HCT116 (cell line): Measurements from ENCODE around the gene H3-3A. TPM values are rescaled to one million over a fixed set of nuclear protein-coding genes. Genes with fewer than 3 reads are reported as not detected.

Experiments used
- ATAC-seq: fragments of 200-7000 bp; cut with Tn5 transposase; 2 replicates; pipeline ENCODE4 v1.9.1; 2020; ENCODE audit warnings: mild to moderate bottlenecking, moderate library complexity
- BruUV-seq: library from RNA; stranded (reverse); fragments of 400-500 nt; replicated peaks from 2 replicates; lab custom pipeline; 2021; lab: Mats Ljungman, UMichigan
- CTCF ChIA-PET: fragments of 300-600 bp; sonication (Branson Sonifier 250); formaldehyde crosslinking; loops from one replicate; lab custom pipeline; 2021; ENCODE audit warnings: antibody characterized with exemption; lab: Charles Lee
- POLR2A ChIA-PET: fragments of 300-600, 350-600 bp; sonication (Branson Sonifier 250); formaldehyde crosslinking; loops from one replicate; lab custom pipeline; 2021; ENCODE audit warnings: antibody characterized with exemption; lab: Charles Lee
- RAD21 ChIA-PET, 2 experiments: fragments of 300-600 bp; sonication (Branson Sonifier 250); formaldehyde crosslinking; loops; one replicate each; lab custom pipeline; 2023; ENCODE audit warnings: low total read pairs in 2 of 2; ENCODE audit not compliant: uncharacterized antibody in 2 of 2, unreplicated experiment in 2 of 2, low non-redundant PET in 1 of 2; lab: Charles Lee
- DNase-seq: peaks from one replicate; pipeline ENCODE4 v3.0.0-alpha.2; 2010; ENCODE audit warnings: low read depth, low spot score
- H2AFZ ChIP-seq: fragments of 200-600 bp; shearing (Covaris generic), sonication (generic); 2 replicates; pipeline ENCODE4 v1.6.1; 2017; ENCODE audit warnings: low read depth, mixed run types, mixed read lengths, antibody characterized with exemption, low read length; ENCODE audit not compliant: poor library complexity, severe bottlenecking
- H3K27ac ChIP-seq: 2 replicates; pipeline ENCODE4 v1.5.1; 2012; ENCODE audit warnings: low read depth, low read length
- H3K27me3 ChIP-seq: fragments of 200-600 bp; sonication (generic); 2 replicates; pipeline ENCODE4 v1.6.1; 2016; ENCODE audit warnings: mixed run types, low read length, mixed read lengths; ENCODE audit not compliant: insufficient read depth
- H3K36me3 ChIP-seq, 2 experiments: fragments of 200-500 bp in 1 of 2; fragments of 200-600 bp in 1 of 2; sonication (Bioruptor generic) in 1 of 2; sonication (generic) in 1 of 2; 2 replicates each; pipeline versions ENCODE4 v1.5.1 to v1.6.1; 2014 to 2016; ENCODE audit warnings: low read length in 2 of 2, inconsistent platforms in 1 of 2, mixed read lengths in 1 of 2, mixed run types in 1 of 2; ENCODE audit not compliant: insufficient read depth in 2 of 2, control insufficient read depth in 1 of 2
- H3K4me1 ChIP-seq, 2 experiments: fragments of 200-600 bp in 1 of 2; sonication (generic) in 1 of 2; 2 replicates each; pipeline versions ENCODE4 v1.5.1 to v1.6.1; 2012 to 2017; ENCODE audit warnings: low read length in 2 of 2, inconsistent platforms in 1 of 2, mild to moderate bottlenecking in 1 of 2, mixed read lengths in 1 of 2, mixed run types in 1 of 2, moderate library complexity in 1 of 2; ENCODE audit not compliant: insufficient read depth in 2 of 2, control insufficient read depth in 1 of 2
- H3K4me2 ChIP-seq: fragments of 200-600 bp; sonication (generic); 2 replicates; pipeline ENCODE4 v1.6.1; 2017; ENCODE audit warnings: mixed run types, low read length, mixed read lengths
- H3K4me3 ChIP-seq, 2 experiments: fragments of 200-600 bp in 1 of 2; sonication (generic) in 1 of 2; replicated peaks in 1 of 2; 2 replicates each; pipeline ENCODE4 v1.5.1; 2011 to 2016; ENCODE audit warnings: low read length in 2 of 2, control low read depth in 1 of 2, low read depth in 1 of 2, mild to moderate bottlenecking in 1 of 2, mixed read lengths in 1 of 2, mixed run types in 1 of 2
- H3K79me2 ChIP-seq: fragments of 200-600 bp; sonication (generic); 2 replicates; pipeline ENCODE4 v1.6.1; 2017; ENCODE audit warnings: mild to moderate bottlenecking, mixed run types, low read length, moderate library complexity, mixed read lengths; ENCODE audit not compliant: insufficient read depth
- H3K9ac ChIP-seq: fragments of 200-600 bp; sonication (generic); 2 replicates; pipeline ENCODE4 v1.6.1; 2016; ENCODE audit warnings: low read length, mixed read lengths
- H3K9me2 ChIP-seq: fragments of 200-600 bp; sonication (generic), shearing (Covaris generic); 2 replicates; pipeline ENCODE4 v1.6.1; 2017; ENCODE audit warnings: mixed run types, mild to moderate bottlenecking, moderate library complexity; ENCODE audit not compliant: insufficient read depth
- H3K9me3 ChIP-seq, 2 experiments: fragments of 200-500 bp in 1 of 2; fragments of 200-600 bp in 1 of 2; sonication (Bioruptor generic) in 1 of 2; sonication (generic) in 1 of 2; 2 replicates each; pipeline ENCODE4 v1.6.1; 2014 to 2017; ENCODE audit warnings: low read length in 2 of 2, mixed read lengths in 2 of 2, inconsistent platforms in 1 of 2, low read depth in 1 of 2, mild to moderate bottlenecking in 1 of 2, mixed run types in 1 of 2, moderate library complexity in 1 of 2; ENCODE audit not compliant: control insufficient read depth in 1 of 2, insufficient read depth in 1 of 2
- H4K20me1 ChIP-seq: fragments of 200-600 bp; sonication (generic), shearing (Covaris generic); 2 replicates; pipeline ENCODE4 v1.6.1; 2017; ENCODE audit warnings: mixed run types, mild to moderate bottlenecking, moderate library complexity; ENCODE audit not compliant: insufficient read depth
- CBX3 ChIP-seq: IDR thresholded peaks from 2 replicates; pipeline ENCODE4 v1.6.1; 2012; ENCODE audit warnings: low read depth
- CEBPB ChIP-seq: IDR thresholded peaks from 2 replicates; pipeline ENCODE4 v1.6.1; 2012; ENCODE audit warnings: low read depth
- ELF1 ChIP-seq: IDR thresholded peaks from 2 replicates; pipeline ENCODE4 v1.6.1; 2012; ENCODE audit warnings: low read depth, borderline replicate concordance
- FOSL1 ChIP-seq: IDR thresholded peaks from 2 replicates; pipeline ENCODE4 v1.6.1; 2012; ENCODE audit warnings: low read depth
- JUND ChIP-seq: IDR thresholded peaks from 2 replicates; pipeline ENCODE4 v1.6.1; 2012
- MAX ChIP-seq: IDR thresholded peaks from 2 replicates; pipeline ENCODE4 v1.6.1; 2012
- POLR2A ChIP-seq: IDR thresholded peaks from 2 replicates; pipeline ENCODE4 v1.7.0; 2011; ENCODE audit warnings: borderline replicate concordance; ENCODE audit not compliant: insufficient read depth, insufficient read length; ENCODE audit errors: extremely low read depth
- POLR2AphosphoS5 ChIP-seq: IDR thresholded peaks from 2 replicates; pipeline ENCODE4 v1.6.1; 2011; ENCODE audit warnings: mild to moderate bottlenecking, low read depth, low read length, moderate library complexity
- RAD21 ChIP-seq: IDR thresholded peaks from 2 replicates; pipeline ENCODE4 v1.6.1; 2012; ENCODE audit warnings: low read depth, mild to moderate bottlenecking
- SP1 ChIP-seq: IDR thresholded peaks from 2 replicates; pipeline ENCODE4 v1.6.1; 2012; ENCODE audit warnings: low read depth
- TCF7L2 ChIP-seq: IDR thresholded peaks from 2 replicates; pipeline ENCODE4 v1.7.0; 2011; ENCODE audit warnings: borderline replicate concordance, inconsistent platforms; ENCODE audit not compliant: insufficient read depth, insufficient read length; ENCODE audit errors: extremely low read depth
- YY1 ChIP-seq: IDR thresholded peaks from 2 replicates; pipeline ENCODE4 v1.6.1; 2011; ENCODE audit warnings: low read length, low read depth, moderate library complexity, mild to moderate bottlenecking; ENCODE audit not compliant: insufficient replicate concordance; ENCODE audit errors: extremely low read depth
- ZBTB33 ChIP-seq: IDR thresholded peaks from 2 replicates; pipeline ENCODE4 v1.6.1; 2011; ENCODE audit warnings: mild to moderate bottlenecking, low read length, moderate library complexity; ENCODE audit not compliant: insufficient replicate concordance; ENCODE audit errors: extremely low read depth
- ZFX ChIP-seq: fragments of 450-650 bp; IDR thresholded peaks from 2 replicates; pipeline ENCODE4 v1.6.1; 2017
- ZNF274 ChIP-seq: fragments of 200-500 bp; sonication (Bioruptor generic); IDR thresholded peaks from 2 replicates; pipeline ENCODE4 v1.6.1; 2014; ENCODE audit warnings: mild to moderate bottlenecking, low read depth, low read length, inconsistent platforms
- intact Hi-C: fragments of 100-400 bp; cut with micrococcal nuclease; formaldehyde crosslinking; loops from 2 replicates; pipeline ENCODE4 v1.10.0; 2022
- total RNA-seq: library from RNA; stranded (reverse); gene quantifications from one replicate; pipeline ENCODE4 v1.2.1, GENCODE V29; 2021; ENCODE audit not compliant: unreplicated experiment
- TF ChIP-seq, protein P1 (sequence below), 3 experiments: fragments of 200-600 bp in 1 of 3; sonication (generic) in 1 of 3; IDR thresholded peaks in 2 of 3; conservative IDR thresholded peaks in 1 of 3; 2 replicates each; pipeline ENCODE4 v1.5.1; 2012 to 2017; ENCODE audit warnings: low read depth in 2 of 3, low read length in 2 of 3, antibody characterized with exemption in 1 of 3, borderline replicate concordance in 1 of 3, control low read depth in 1 of 3, mild to moderate bottlenecking in 1 of 3, mixed read lengths in 1 of 3, mixed run types in 1 of 3, moderate library complexity in 1 of 3; ENCODE audit not compliant: insufficient read depth in 1 of 3
- TF ChIP-seq, protein P2 (sequence below): IDR thresholded peaks from 2 replicates; pipeline ENCODE4 v1.6.1; 2012; ENCODE audit warnings: low read depth

H3-3A gene
- total RNA-seq, 1 experiment from 2014 or later, result 386 TPM

DNA sequence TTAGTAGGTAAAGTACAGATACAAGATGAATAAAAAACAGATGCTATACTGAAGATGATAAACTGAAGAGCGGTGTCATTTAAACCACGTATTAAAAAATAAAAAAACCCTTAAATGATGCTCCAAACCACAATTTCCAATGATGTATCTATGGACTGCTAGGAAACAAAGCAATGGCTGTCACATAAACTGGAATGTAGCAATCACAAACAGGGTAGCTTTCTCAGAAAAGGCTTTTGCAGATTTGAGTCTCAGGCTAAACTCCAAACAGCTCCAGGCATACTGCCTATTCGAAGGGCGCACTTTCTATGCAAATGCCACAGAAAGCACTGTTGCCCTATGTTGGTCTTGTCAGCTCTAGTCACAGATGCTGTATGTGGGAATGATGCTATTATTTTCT, 12.4 kb upstream of the H3-3A start:
- BruUV-seq, result no TSS peak
- no peak overlapping the region for H3K4me3 ChIP-seq
- H3K79me2 ChIP-seq, result no peaks in the 10 kb centered on the region
- no peak overlapping the region for H3K9ac ChIP-seq
- H3K9me2 ChIP-seq, result no peaks in the 10 kb centered on the region
- DNase-seq (no peak), ATAC-seq (no peak)
- RAD21 ChIA-PET, result no interaction called here
- no peak overlapping the region for H3K27ac ChIP-seq
- peaks cover 0 to 12% of the 10 kb centered on the region in 2 experiments; a peak in 2 of 4 replicates for H3K4me1 ChIP-seq
- no peaks in the 10 kb centered on the region for H3K9me3 ChIP-seq
- no peak overlapping the region for H3K4me2 ChIP-seq
- CTCF ChIA-PET, result no interaction called here
- intact Hi-C loops, result no loop called here
- H3K36me3 ChIP-seq, result no peaks in the 10 kb centered on the region
- TF ChIP-seq CBX3 (no peak), POLR2AphosphoS5 (no peak), FOSL1 (no peak), ZFX (no peak), RAD21 (no peak), JUND (no peak), SP1 (no peak), CEBPB (no peak), MAX (no peak), POLR2A (no peak), ELF1 (no peak), YY1 (no peak), TCF7L2 (no peak), ZNF274 (no peak), ZBTB33 (no peak)
- TF ChIP-seq, protein P1, sequence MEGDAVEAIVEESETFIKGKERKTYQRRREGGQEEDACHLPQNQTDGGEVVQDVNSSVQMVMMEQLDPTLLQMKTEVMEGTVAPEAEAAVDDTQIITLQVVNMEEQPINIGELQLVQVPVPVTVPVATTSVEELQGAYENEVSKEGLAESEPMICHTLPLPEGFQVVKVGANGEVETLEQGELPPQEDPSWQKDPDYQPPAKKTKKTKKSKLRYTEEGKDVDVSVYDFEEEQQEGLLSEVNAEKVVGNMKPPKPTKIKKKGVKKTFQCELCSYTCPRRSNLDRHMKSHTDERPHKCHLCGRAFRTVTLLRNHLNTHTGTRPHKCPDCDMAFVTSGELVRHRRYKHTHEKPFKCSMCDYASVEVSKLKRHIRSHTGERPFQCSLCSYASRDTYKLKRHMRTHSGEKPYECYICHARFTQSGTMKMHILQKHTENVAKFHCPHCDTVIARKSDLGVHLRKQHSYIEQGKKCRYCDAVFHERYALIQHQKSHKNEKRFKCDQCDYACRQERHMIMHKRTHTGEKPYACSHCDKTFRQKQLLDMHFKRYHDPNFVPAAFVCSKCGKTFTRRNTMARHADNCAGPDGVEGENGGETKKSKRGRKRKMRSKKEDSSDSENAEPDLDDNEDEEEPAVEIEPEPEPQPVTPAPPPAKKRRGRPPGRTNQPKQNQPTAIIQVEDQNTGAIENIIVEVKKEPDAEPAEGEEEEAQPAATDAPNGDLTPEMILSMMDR (IDR thresholded peaks at IDR 0.05 in 2 of 3, conservative IDR thresholded peaks at IDR 0.05 in 1 of 3; ENCODE audit: borderline replicate concordance in 1 of 3, insufficient read depth in 1 of 3, low read depth in 2 of 3, low read length in 2 of 3), result no peak
- TF ChIP-seq, protein P2, sequence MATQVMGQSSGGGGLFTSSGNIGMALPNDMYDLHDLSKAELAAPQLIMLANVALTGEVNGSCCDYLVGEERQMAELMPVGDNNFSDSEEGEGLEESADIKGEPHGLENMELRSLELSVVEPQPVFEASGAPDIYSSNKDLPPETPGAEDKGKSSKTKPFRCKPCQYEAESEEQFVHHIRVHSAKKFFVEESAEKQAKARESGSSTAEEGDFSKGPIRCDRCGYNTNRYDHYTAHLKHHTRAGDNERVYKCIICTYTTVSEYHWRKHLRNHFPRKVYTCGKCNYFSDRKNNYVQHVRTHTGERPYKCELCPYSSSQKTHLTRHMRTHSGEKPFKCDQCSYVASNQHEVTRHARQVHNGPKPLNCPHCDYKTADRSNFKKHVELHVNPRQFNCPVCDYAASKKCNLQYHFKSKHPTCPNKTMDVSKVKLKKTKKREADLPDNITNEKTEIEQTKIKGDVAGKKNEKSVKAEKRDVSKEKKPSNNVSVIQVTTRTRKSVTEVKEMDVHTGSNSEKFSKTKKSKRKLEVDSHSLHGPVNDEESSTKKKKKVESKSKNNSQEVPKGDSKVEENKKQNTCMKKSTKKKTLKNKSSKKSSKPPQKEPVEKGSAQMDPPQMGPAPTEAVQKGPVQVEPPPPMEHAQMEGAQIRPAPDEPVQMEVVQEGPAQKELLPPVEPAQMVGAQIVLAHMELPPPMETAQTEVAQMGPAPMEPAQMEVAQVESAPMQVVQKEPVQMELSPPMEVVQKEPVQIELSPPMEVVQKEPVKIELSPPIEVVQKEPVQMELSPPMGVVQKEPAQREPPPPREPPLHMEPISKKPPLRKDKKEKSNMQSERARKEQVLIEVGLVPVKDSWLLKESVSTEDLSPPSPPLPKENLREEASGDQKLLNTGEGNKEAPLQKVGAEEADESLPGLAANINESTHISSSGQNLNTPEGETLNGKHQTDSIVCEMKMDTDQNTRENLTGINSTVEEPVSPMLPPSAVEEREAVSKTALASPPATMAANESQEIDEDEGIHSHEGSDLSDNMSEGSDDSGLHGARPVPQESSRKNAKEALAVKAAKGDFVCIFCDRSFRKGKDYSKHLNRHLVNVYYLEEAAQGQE, result no peak
- no peaks in the 10 kb centered on the region for H4K20me1 ChIP-seq
- H2AFZ ChIP-seq, result no peak overlapping the region
- POLR2A ChIA-PET, result interaction anchor here (1.0 kb wide), 1 partner anchor 12 kb away, joined by 6 read pairs; the partner anchor contains the start of gene H3-3A
- H3K27me3 ChIP-seq, result no peaks in the 10 kb centered on the region
